Measurements from ENCODE around the gene PSEN2.
"Not testable (repeated sequence)": the region's sequence is repeated elsewhere in the genome, so short reads cannot be mapped to it uniquely, and the experiment has no call there.

PSEN2 gene

DNA sequence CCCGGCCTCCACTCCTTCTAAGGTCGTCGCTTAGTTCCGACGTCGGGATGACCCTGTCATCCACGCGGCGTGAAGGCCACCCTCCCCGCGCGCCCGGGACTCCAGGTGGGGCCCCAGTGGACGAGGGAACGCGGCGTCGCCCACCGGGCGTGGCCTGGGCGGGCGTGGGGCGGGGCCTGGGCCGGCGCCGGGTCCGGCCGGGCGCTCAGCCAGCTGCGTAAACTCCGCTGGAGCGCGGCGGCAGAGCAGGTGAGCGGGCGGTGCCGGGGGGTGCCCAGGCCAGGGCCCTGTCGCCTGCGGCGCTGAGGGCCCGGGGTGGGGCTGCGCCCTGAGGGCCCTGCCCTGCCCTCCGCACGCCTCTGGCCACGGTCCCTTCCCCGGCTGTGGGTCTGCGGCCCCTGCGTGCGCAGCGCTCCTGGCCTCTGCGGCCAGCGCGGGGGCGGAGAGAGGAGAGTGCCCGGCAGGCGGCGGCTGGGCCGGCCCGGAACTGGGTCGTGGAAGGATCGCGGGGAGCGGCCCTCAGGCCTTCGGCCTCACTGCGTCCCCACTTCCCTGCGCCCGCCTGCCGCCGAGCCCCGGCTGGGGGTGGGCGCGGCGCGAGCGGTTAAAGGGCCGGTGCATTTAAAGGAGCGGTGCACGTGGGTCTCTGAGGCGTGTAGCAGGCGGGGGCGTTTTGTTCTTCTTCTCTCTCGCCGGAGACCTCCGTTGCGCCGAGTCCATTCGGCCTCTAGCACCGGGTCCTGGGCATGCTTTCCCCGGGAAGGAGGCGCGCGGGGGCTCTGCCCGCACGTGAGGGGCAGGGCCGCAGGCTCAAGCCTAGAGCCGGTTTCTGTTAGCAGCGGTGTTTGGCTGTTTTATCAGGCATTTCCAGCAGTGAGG is at the start of gene PSEN2:
PSEN2 (plus strand) TSS at position 216 of the 879 bp plus-strand sequence. CDS start 11,292 bp downstream, outside the sequence.
- DNase-seq = peak; percentile 62

GRCh38 chr1:226820941-226821718 is 49.3 kb upstream of the PSEN2 start:
- no peak for DNase-seq

DNA sequence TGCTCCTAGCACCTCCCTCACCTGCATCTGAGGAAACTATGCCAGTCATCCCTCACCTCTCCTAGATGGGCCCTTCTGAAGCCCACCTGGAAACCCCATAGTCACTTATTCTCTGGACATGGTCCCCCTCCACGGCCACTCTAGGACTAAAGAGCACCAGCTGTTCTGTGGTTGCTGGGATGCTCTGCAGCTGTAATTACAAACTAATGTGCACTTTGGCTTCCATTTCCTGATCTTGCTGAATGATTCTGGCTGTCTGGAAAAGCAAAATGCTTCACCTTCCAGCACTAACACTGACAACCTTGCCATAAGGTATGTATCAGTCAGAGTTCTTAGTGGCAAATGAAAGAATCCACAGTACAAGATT is 48.7 kb upstream of the PSEN2 start:
- no peak for DNase-seq

DNA sequence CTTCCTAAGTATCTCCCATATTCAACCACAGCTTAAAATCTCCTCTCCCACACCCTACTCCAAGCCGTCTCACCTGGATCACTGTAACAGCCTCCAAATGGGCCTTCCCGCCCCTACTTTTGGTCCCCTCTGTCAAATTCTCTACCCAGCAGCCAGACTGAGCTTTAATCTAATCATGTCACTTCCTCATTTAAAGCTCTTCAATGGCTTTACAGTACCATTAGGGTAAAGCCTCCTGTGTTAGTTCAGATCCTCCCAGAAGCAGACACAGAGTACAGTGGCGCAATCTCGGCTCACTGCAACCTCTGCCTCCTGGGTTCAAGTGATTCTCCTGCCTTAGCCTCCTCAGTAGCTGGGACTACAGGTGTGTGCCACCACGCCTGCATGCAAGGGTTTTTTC is 46.8 kb upstream of the PSEN2 start:
- no peak for DNase-seq

DNA sequence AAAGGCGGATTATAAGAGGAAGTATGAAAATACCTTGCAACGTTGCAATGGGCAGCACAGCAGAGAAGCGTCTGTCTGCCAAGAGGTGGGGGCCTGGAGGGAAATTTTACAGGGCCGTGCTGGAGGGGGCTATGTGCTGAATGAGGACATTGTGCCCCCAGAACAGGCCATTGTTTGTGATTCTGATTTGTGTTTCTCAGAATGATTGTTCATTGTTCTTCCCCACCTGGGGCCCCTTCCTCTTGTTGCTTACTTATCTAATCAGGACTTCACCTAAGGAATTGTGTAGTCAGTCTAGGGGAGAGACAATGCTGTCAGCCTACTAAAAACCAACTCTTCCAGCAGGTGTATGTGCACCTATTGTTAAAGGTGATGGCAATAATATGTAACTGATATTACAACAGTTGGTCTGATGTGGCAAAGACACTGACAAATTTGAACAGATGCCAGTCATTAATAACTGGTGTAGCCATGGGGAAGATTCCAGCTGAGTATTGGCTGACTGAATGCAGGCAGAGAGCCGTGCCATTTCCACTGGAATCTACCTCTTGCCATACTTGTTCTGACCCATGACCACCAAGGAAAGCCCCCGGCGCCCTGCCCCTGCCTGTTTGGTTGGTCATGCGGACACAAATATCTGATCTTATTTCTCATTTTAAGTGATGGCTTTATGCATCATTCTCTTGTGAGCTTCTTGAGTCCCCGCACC is 45.2 kb upstream of the PSEN2 start:
- DNase-seq = no peak

- DNase-seq = no peak
These were observed 44.7 kb upstream of the PSEN2 start for GRCh38 chr1:226825746-226826100.

DNA sequence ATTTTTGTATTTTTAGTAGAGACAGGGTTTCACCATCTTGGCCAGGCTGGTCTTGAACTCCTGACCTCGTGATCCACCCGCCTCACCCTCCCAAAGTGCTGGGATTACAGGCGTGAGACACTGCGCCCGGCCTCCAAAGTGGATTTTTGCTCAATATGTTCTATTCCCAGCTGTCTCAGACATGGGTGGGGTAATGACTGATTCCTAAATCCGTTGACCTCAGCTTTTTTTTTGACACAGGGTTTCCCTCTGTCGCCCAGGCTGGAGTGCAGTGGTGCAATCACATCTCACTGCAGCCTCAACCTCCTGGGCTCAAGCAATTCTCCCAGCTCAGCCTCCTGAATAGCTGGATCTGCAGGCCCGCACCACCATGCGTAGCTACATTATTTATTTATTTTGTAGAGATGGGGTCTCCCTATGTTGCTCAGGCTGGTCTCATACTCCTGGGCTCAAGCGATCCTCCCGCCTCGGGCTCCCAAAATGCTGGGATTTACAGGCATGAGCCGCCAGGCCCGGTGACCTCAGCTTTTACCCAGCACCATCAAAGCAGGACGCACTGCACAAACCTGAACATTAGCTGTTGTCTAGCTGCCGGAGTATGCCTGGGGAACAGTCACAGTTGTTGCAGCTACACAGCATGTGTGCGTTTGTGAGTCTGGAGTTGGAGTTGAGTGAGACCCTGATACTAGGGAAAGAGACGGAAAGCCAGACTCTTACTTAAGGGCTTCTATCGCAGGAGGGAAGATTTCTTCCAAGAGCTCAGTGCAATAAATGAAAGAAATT is 43.7 kb upstream of the PSEN2 start:
- DNase-seq = no peak

DNA sequence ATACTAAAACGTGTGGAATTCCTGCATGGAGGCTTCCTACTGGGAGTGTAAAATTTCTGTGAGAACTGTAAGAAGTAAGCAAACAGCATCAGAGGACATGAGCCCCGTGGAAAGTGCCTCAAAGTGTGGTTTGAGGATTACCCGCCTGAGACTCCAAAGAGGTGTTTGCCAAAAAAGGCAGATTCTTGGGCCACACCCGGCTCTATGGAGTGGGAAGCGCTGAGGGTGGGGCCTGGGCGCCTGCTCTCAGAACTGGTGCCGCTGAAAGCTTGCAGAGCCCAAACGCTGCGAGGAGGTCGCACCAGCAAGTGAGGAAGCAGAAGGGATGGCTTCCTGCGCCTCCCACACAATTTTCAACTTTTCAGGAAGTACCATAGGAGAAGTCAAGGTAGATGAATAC is 43.0 kb upstream of the PSEN2 start:
- DNase-seq = peak; percentile 22

DNA sequence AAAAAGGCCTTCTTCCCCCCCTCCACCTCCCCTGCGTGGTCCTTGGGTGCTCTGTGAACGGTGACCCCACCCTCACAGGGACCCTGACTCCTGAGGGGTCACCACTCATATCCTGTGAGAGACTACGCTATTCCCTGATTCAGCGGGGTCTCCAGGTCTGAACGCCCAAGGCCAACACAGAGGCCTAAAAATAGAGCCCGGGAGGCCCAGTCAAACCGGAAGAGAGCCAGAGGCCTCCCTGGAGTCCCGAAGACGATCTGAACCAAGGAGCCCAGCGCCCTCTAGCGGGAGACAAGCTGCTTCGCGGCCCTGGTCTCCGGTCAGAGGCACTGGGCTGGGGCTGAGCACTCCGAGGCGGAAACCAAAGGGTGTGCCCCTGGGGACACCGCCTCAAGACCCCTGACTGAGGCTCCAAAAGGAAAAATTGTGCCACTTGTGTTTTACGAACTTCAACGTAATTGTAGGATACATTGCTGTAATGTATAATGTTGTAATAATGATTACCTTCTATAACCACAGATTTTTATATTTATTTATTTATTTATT is 42.4 kb upstream of the PSEN2 start:
- peak; percentile 96 for DNase-seq

- DNase-seq = no peak
These were observed 41.3 kb upstream of the PSEN2 start for GRCh38 chr1:226829105-226829504.

- DNase-seq = no peak
These were observed 38.5 kb upstream of the PSEN2 start for GRCh38 chr1:226831953-226832352.

GRCh38 chr1:226832613-226833012 is 37.8 kb upstream of the PSEN2 start:
- DNase-seq = no peak

GRCh38 chr1:226834179-226834578 is 36.2 kb upstream of the PSEN2 start:
- DNase-seq = not testable (repeated sequence)

DNA sequence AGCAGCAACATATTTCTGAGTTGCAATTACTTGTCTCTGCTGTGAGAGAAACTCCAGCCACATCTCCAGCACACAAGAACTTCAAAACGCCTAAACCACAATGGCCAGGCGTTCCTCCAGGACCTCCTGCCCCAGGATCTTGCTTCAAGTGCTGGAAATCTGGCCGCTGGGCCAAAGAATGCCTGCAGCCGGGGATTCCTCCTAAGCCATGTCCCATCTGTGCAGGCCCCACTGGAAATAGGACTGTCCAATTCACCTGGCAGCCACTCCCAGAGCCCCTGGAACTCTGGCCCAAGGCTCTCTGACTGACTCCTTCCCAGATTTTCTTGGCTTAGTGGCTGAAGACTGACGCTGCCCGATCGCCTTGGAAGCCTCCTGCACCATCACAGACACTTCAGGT is 35.0 kb upstream of the PSEN2 start:
- not testable (repeated sequence) for DNase-seq

DNA sequence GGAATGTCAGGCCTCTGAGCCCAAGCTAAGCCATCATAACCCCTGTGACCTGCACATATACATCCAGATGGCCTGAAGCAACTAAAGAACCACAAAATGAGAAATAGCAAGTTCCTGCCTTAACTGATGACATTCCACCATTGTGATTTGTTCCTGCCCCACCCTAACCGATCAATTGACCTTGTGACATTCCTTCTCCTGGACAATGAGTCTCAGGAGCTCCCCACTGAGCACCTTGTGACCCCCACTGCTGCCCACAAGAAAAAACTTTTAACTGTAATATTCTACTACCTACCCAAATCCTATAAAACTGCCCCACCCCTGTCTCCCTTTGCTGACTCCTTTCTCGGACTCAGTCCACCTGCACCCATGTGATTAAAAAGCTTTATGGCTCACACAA is 32.5 kb upstream of the PSEN2 start:
- not testable (repeated sequence) for DNase-seq

DNA sequence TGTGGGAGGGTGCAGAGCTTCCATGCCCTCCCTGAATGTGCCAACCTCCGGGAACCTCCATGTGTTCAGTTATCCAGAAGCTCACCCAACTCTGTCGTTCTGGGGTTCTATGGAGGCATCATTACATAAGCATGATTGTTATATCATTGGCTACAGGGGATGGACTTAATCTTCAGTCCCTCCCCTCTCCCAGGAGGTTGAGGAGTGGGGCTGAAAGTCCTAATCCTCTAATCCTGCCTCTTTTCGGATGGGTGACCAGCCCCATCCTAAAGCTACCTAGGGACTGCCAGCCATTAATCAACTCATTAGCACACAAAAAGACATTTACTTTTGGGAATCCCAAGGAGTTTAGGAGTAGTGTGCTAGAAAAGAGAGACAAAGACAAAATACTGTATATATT is 32.0 kb upstream of the PSEN2 start:
- DNase-seq = no peak

- no peak for DNase-seq
These were observed 24.8 kb upstream of the PSEN2 start for GRCh38 chr1:226845624-226846023.

DNA sequence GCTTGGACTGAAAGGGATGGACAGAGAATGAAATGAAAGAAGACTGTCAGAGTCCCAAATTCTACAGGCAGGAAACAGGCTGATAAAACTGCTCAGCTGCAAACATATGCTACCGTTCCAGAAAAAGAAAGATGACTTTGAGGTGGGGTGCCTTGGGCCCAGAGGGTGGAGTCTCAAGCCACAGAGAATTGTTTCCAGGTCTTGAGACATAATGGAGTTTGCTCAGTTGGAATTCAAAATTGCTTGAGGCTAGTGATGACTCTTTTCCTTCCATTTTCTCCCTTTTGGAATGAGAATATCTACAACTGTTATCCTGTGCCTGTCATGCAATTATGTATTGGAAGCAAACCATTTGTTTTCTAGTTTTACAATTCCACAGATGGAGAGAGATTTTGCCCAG is 23.6 kb upstream of the PSEN2 start:
- no peak for DNase-seq

DNA sequence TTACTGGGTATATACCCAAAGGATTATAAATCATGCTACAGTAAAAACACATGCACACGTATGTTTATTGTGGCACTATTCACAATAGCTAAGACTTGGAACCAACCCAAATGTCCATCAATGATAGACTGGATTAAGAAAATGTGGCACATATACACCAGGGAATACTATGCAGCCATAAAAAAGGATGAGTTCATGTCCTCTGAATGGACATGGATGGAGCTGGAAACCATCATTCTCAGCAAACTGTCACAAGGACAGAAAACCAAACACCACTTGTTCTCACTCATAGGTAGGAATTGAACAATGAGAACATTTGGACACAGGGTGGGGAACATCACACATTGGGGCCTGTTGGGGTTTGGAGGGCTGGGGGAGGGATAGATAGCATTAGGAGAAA is 15.9 kb upstream of the PSEN2 start:
- not testable (repeated sequence) for DNase-seq

DNA sequence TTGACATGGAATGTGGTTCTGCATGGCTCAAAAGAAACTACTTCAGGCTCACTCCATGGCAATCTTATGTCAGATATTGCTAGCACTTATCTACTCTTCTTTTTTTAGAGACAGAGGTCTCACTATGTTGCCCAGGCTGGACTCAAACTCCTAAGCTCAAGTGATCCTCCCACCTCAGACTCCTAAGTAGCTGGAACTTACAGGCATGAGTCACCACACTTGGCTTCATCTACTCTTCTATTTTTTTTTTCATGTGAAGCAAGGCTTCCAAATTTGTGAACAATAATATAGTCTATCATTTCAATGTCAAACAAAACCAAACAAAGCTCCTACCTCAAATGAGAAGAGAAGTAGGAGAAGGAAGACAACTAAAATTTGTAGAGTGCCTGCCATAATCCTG is 7.5 kb upstream of the PSEN2 start:
- DNase-seq = no peak

DNA sequence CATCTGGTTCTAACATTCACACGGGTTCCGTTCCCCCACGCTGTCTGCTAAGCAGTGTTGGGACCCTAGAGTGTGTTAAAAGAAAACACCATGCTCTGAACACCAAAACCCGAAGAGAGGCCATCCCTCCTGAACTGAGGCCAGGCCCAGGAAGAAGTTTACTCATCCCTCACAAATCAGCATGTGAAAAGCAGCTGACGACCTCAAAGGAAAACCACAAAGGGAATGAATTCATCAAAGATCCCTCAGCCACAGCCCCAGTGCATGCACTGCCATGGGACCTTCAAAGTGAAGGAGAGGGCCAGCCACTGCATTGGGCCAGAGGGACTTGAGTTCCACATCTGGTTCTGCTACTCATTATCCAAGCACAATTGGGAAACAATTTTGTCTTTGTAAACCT is 7.0 kb upstream of the PSEN2 start:
- no peak for DNase-seq

DNA sequence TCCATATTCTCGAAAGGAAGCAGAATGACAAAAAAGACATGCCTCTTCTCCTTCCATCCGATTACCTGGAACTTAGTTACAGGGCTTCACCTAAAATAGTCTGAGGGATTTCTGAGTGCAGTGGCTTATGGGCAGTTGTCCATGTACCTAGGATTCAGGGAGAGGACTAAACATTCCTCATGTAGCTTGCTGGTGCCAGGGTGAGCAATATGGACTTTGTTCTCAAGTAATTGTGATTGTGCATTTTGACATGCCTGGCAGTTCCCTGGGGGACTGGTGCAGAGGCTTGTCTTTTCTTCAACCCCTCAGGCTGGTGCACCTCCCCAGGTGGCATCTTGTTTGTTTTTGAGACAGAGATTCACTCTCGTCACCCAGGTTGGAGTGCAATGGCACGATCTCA is 6.1 kb upstream of the PSEN2 start:
- DNase-seq = no peak

- no peak for DNase-seq
These were observed 4.8 kb upstream of the PSEN2 start for GRCh38 chr1:226865590-226865989.

Data from stimulated activated CD4-positive, alpha-beta T cell treated with anti-CD3 and anti-CD28 coated beads, Interleukin-4, amount 100 ng/mL, for 1 hour (primary cell).